Amniotic epithelial cell (primary cell): Measurements from ENCODE around the gene WDTC1.

ENCODE experiments used
- DNase-seq: peaks from one replicate; pipeline ENCODE4 v3.0.0-alpha.2; 2010; ENCODE audit warnings: low read depth

Gene WDTC1

DNA sequence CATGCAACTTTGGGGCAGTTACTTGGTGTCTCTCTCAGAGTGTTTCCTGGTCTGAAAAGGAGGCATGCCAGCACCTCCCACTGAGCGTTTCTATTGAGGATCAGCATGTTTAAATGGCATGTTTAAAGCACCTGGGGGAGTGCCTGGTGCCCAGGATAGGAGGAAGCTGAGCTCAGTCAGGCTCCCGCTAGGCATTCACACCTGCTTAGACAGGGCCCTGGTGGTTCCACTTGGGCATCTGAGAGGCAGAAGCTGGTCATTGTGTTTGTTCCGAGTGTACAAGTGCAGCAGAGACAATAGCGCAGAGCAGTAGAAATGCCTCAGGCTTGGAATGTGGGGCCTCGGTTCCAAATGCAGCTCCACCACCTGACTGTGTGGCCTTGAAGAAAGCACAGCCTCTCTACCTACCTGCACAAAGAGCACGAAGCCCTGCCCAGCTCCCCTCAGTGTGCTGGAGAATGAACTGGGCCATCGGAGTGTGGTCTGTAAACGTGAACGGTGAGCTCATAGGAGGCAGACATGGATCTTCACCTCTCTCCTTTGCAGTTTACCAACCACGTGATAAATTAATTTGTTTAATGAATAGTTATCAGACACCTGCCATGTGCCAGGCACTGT lies 67.3 kb downstream of the WDTC1 start:
- DNase-seq = no peak

DNA sequence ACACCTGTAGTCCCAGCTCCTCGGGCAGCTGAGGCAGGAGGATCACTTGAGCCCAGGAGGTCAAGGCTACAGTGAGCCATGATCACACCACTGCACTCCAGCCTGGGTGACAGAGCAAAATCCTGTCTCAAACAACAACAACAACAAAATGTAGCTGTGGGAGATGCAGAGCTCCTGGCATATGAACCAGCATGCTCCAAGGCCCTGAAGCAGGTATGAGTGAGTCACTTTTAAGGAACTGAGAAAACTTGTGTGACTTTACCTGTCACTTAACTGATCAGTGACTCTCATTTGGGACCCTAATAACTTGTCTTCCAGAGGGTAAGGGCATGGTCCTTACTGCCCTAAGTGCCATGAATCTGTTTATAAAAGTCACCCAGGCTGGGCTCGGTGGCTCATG lies 68.2 kb downstream of the WDTC1 start:
- no peak for DNase-seq

DNA sequence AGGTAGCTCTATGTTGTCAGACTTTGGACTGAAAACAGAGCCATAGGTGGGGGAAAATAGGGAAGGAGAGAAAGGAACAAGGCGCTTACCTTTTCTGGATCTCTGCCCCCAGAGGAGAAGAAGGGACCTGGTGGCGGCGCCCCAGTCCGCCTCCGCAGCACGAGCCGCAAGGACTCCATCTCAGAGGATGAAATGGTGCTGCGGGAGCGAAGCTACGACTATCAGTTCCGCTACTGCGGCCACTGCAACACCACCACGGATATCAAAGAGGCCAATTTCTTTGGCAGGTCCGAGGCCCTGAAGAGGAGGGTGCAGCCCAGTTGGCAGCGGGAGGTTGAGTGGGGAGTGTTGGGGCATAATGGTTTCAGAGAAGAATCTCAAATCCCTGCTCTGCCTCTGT lies 69.1 kb downstream of the WDTC1 start:
- DNase-seq = no peak

GRCh38 chr1:27306071-27306470 lies 71.6 kb downstream of the WDTC1 start:
- DNase-seq = no peak

- DNase-seq = no peak
Measured at GRCh38 chr1:27306892-27307761, 72.7 kb downstream of the WDTC1 start.

DNA sequence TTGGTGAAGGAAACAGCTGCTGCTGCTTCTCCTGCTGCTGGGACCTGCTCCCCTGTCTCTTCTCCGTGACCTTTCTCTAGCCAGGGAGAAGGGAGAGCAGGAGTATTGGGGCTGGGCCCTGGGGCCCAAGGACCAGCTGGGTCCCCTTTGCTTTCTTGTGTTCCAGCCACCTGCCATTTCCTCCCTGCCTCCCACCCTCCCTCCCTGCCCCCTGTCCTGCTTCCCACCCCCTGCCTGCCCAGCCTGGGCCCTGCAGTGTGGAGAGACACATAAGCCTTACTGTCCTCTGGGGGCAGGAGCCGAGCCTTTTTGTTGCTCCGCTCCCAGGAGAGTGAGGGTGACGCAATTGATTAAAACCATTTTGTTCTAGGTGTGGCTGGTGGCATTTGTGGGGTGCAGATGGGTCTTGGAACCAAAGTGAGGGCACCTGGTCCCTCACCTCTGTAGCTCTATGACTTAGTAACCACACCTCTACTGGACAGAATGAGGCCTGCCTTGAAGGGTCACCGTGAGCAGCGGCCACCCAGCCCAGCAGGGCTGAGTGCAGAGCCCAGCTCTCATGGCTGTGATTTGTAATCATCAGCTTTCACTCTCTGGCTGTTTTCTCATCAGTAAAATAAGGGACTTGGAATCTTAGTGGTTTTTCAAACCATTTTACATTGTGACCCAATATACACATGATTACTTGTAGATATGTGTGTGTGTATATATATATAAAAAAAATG lies 73.6 kb downstream of the WDTC1 start:
- no peak for DNase-seq

DNA sequence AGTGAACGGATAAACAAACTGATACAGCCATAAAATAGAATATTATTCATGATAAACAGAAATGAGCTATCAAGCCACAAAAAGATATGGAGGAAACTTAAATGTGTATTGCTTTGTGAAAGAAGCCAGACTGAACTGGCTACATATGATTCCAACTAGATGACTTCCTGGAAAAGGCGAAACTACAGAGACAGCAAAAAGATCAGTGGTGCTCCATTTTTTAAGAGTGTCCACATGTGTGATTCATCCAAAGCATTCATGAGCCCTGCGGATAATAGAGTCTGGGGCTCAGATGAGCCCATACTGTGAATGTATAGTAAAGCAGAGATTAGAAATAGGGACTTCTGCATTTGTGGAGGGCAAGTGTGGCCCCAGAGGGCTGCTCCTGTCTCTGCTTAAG lies 79.7 kb downstream of the WDTC1 start:
- DNase-seq = no peak

- DNase-seq = no peak
Measured at GRCh38 chr1:27314737-27315136, 80.3 kb downstream of the WDTC1 start.

- no peak for DNase-seq
Measured at GRCh38 chr1:27316860-27317259, 82.4 kb downstream of the WDTC1 start.

- DNase-seq = no peak
Measured at GRCh38 chr1:27318136-27318535, 83.7 kb downstream of the WDTC1 start.

DNA sequence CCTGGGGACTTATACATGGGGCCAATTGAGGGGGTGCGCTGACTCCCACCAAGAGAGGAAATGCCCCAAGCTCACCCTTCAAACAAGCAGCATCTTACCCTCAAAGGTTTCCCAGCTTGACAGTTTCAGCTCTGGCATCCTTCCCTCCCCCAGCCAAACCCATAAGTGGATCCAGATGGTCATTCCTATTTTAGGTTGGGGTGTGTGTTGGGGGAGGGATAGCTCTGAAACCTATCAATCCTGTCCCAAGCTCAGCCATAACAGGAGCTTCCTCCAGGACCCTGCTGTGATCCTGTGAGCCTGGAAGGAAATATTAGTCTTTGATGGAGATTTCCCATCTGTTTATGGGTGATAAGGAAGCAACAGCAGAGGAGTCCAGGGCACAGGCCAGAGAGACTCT lies 84.2 kb downstream of the WDTC1 start:
- DNase-seq = no peak

- peak; percentile 96 for DNase-seq
Measured at GRCh38 chr1:27321813-27322568, 87.6 kb downstream of the WDTC1 start, which contains the start of gene TMEM222. TSS of gene TMEM222 (plus strand) at chr1:27322163. CDS start at chr1:27322198, 35 bp downstream.

DNA sequence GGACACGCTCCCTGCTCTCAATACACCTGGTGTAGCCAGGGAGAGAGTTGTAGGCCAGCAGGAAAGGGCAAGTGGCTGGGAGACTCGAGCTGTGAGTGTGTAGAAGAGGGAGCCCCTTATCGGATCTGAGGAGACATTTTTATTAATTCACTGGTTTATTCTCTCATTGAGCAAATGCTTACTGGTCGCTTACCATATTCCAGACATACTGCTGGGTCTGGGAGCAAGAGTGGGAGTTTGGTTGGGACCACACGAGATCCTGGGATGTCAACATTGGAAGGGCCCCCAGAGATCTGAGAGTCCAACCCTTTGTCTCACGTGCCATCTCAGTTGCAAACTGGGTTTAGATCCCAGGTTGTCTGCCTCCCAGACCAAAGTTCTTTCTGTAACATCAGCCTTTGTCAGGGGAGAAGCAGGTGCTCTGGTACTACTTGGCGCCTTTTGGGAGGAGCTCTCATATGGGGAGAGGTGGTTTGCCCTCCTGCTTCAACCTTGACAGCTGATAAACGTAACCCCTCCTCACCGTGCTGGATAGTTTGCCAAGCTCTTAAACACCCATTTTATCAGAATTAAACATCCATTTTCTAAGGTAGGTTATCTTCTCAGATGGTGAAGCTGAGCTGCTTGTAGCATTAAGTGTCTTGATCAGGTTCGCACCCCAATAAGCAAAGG lies 88.3 kb downstream of the WDTC1 start:
- no peak for DNase-seq

DNA sequence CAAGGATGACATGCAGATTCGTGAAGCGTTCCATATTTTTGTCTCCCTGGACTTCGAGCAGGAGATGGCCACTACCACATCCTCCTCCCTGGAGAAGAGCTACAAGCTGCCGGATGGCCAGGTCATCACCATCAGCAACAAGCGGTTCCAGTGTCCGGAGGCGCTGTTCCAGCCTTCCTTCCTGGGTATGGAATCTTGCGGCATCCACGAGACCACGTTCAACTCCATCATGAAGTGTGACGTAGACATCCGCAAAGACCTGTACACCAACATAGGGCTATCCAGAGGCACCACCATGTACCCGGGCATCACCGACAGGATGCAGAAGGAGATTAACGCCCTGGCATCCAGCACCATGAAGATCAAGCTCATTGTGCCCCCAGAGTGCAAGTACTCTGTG lies 90.9 kb downstream of the WDTC1 start:
- no peak for DNase-seq

DNA sequence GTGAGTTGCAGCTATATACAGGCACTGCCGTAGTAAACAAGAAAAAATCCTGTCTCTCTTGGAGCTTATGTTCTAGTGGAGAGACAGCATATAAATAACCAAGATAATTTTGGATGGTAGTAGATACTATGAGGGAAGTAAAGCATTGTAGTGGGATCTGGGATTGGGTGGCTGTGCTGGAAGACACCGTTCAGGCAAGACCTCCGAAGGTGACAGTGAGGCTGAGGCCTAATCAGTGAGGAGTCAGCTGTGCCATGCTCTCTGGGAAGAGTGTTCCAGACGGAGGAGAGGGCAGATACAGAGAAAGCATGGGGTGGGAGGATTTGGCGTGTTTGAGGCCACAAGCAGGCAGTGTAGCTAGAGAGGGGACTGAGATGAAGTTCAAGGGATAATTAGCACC lies 93.5 kb downstream of the WDTC1 start:
- no peak for DNase-seq

GRCh38 chr1:27330786-27331185 lies 96.4 kb downstream of the WDTC1 start:
- no peak for DNase-seq

GRCh38 chr1:27331426-27331825 lies 97.0 kb downstream of the WDTC1 start:
- DNase-seq = no peak

- DNase-seq = no peak
Measured at GRCh38 chr1:27331922-27332321, 97.5 kb downstream of the WDTC1 start.

DNA sequence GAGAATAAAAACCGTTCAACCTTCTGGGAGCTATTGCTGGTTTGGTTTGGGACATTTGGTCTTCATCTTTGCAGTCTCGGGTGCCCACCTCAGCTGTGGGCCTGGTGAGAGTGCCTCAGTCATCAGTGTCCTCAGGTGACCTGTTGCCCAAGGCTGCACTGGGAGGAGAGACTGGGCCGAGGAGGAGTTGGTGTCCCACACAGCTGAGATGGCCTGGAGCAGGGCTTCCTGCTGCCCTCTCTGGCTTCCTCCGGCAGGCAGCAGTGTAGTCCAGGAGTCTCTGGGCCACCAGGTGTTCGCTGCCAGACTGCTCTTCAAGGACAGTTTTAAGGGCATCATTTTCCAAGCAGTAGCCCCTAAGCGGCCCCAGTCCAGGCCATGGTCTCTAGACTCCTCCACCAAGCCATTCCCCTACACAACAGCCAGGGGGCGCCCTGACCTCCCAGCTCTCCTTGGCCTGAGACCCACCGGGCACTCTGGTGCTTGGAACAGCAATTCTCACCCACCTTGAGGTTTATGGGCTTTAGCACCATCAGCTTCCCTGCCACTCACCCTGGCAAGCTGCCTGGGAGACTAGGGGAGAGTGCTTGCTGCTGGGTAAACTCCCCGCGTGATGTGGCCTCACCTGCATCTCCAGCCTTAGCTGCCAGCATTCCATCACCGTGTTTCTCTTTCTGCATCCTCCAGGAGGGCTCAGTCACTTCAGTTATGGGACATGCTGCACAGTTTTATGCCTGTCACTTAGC lies 98.3 kb downstream of the WDTC1 start:
- DNase-seq = peak; percentile 24

GRCh38 chr1:27333717-27334279 lies 99.4 kb downstream of the WDTC1 start:
- DNase-seq = no peak
